Vagina (tissue), 2 donors: ENCODE results near the gene MPRIP.

ENCODE experiments used
- CTCF ChIP-seq, 3 experiments: fragments of 450-650 bp in 2 of 3; fragments of 200-600 bp in 1 of 3; sonication (generic) in 1 of 3; IDR thresholded peaks; one replicate each; pipeline ENCODE4 v1.5.1; 2017 to 2019; ENCODE audit warnings: antibody characterized with exemption in 3 of 3, mild to moderate bottlenecking in 2 of 3, moderate library complexity in 2 of 3
- POLR2A ChIP-seq, 2 donors: fragments of 450-650 bp; IDR thresholded peaks; one replicate each; pipeline ENCODE4 v1.6.1; 2017; ENCODE audit warnings: antibody characterized with exemption in 2 of 2, mild to moderate bottlenecking in 2 of 2, moderate library complexity in 2 of 2
- POLR2AphosphoS5 ChIP-seq, 2 donors: sonication (generic); formaldehyde crosslinking; IDR thresholded peaks; one replicate each; pipeline ENCODE4 v1.9.0; 2017; ENCODE audit warnings: antibody characterized with exemption in 2 of 2, mild to moderate bottlenecking in 2 of 2, low read depth in 1 of 2; ENCODE audit not compliant: insufficient read depth in 1 of 2

GRCh38 chr17:17206913-17207335 lies 164.7 kb downstream of the MPRIP start:
- TF ChIP-seq CTCF (IDR thresholded peaks at IDR 0.05) (no peak), POLR2AphosphoS5 (IDR thresholded peaks at IDR 0.05; ENCODE audit: insufficient read depth in 1 of 2, low read depth in 1 of 2) (peak in 1 of 2 donors; percentile 59), POLR2A (IDR thresholded peaks at IDR 0.05) (no peak)
